K562 treated with DMSO at 1 percent for 4 hours (cell line): ENCODE results near the gene NDN. TPM values are rescaled to one million over a fixed set of nuclear protein-coding genes. Genes with fewer than 3 reads are reported as not detected.

Experiments
- total RNA-seq: library from RNA; unstranded; fragments of 300-600 nt; gene quantifications from 2 replicates; pipeline ENCODE4 v1.2.3, GENCODE V29; 2022; ENCODE audit not compliant: insufficient read depth

The NDN gene, protein sequence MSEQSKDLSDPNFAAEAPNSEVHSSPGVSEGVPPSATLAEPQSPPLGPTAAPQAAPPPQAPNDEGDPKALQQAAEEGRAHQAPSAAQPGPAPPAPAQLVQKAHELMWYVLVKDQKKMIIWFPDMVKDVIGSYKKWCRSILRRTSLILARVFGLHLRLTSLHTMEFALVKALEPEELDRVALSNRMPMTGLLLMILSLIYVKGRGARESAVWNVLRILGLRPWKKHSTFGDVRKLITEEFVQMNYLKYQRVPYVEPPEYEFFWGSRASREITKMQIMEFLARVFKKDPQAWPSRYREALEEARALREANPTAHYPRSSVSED
- total RNA-seq = 7.4 and 11.1 TPM in 2 replicates

DNA sequence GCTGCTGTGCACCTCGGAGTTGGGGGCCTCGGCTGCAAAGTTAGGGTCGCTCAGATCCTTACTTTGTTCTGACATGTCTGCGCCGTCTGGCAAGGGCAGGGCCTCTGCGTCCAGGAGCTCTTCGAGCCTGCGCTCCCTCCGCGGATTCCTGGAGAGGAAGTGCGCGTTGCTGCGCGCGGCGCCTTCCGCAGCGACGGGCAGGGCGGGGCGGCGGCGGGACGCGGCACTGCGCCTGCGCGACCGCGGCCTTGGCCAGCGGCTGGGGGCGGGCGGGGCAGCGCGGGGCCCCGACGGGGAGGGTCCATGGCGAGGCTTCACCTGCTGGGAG is at the start of gene NDN:
Gene NDN, minus strand, starts transcription at position 163 of the 328 bp plus-strand sequence. Its CDS starts 88 bp downstream, at position 75.

DNA sequence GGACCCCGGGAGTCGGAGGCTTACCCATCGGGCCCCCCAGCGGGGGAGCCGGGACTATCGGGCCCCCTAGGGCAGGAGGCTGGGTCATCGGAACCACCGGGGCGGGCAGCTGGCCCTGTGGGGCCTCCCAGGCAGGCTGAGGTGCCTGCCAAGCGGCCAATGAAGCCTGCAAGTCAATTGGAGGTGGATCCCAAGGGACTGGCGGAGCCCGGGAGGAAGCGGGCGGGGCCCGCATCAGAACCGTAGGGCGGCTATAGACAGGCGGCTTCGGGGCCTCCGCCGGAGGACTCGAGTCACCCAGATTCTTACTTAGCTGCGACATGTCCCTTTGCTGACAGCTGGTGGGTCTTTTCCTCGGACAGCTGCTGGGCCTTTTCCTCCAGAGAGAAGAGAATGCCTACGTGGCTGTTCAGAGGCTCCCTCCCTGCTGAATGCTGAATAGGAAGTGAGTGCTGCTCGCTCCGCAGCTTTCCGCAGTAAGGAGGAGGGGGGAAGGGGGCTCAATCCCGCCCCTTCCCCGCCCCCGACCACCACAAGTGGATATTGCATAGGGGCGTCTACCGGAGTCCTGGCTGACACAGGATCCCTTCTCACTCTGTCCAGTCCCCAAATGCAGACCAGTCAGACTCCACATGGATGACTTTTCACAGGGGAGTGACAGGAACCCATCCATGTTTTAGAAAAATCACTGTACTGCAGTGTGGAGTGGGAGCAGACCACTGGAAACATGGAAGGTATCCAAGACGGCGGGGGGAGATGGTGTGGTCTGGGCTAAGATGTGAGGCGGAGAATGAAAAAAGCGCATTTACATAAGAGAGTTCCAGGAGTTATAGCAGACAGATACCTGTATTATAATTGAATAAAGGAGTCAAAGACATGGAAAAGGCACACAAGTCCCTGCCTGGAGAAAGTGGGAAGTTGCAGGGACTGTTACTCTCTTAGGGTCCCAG is 39.4 kb downstream of the NDN start, which contains the start of gene MAGEL2:
Gene MAGEL2, minus strand, starts transcription at position 447 of the 950 bp plus-strand sequence. Its CDS starts 125 bp downstream, at position 322.

Other genes with a start within 250 kb of the NDN start
- gene GOLGA6L2, start 240.1 kb downstream of the NDN start, total RNA-seq = not detected in 2 replicates
- gene MKRN3, start 121.6 kb downstream of the NDN start, total RNA-seq = 7.8 and 18.5 TPM in 2 replicates
- gene MAGEL2, start 39.4 kb downstream of the NDN start, total RNA-seq = not detected in 2 replicates